Hepatocyte (in vitro differentiated cells): ENCODE results near the gene REEP5. TPM values are rescaled to one million over a fixed set of nuclear protein-coding genes. Genes with fewer than 3 reads are reported as not detected.

Experiments used
- DNase-seq: peaks from one replicate; pipeline ENCODE4 v3.0.0-alpha.2; 2016; ENCODE audit warnings: low spot score
- H2AFZ ChIP-seq: fragments of 200-600 bp; sonication (generic); 2 replicates; pipeline ENCODE4 v1.6.0; 2016; ENCODE audit warnings: antibody characterized with exemption, mild to moderate bottlenecking
- H3K27ac ChIP-seq: fragments of 200-600 bp; sonication (generic); 2 replicates; pipeline ENCODE4 v1.5.1; 2016; ENCODE audit warnings: mild to moderate bottlenecking
- H3K27me3 ChIP-seq: fragments of 200-600 bp; sonication (generic); 2 replicates; pipeline ENCODE4 v1.6.1; 2016
- H3K36me3 ChIP-seq: fragments of 200-600 bp; sonication (generic); replicated peaks from 2 replicates; pipeline ENCODE4 v1.5.1; 2016; ENCODE audit warnings: low read depth; ENCODE audit not compliant: insufficient read depth
- H3K4me1 ChIP-seq: fragments of 200-600 bp; sonication (generic); 2 replicates; pipeline ENCODE4 v1.5.1; 2016; ENCODE audit warnings: mild to moderate bottlenecking, moderate library complexity; ENCODE audit not compliant: insufficient read depth
- H3K4me2 ChIP-seq: fragments of 200-600 bp; sonication (generic); 2 replicates; pipeline ENCODE4 v1.6.0; 2016
- H3K4me3 ChIP-seq: fragments of 200-600 bp; sonication (generic); 2 replicates; pipeline ENCODE4 v1.5.1; 2016; ENCODE audit warnings: mild to moderate bottlenecking
- H3K79me2 ChIP-seq: fragments of 200-600 bp; sonication (generic); 2 replicates; pipeline ENCODE4 v1.6.0; 2017; ENCODE audit warnings: mild to moderate bottlenecking
- H3K9me2 ChIP-seq: fragments of 200-600 bp; sonication (generic); replicated peaks from 2 replicates; pipeline ENCODE4 v1.6.0; 2017; ENCODE audit warnings: mild to moderate bottlenecking; ENCODE audit not compliant: insufficient read depth
- H3K9me3 ChIP-seq: fragments of 200-600 bp; sonication (generic); 2 replicates; pipeline ENCODE4 v1.5.1; 2016; ENCODE audit warnings: low read depth, mild to moderate bottlenecking
- H4K20me1 ChIP-seq: fragments of 200-600 bp; sonication (generic); 2 replicates; pipeline ENCODE4 v1.6.0; 2016; ENCODE audit warnings: mild to moderate bottlenecking; ENCODE audit not compliant: insufficient read depth, poor library complexity, severe bottlenecking
- EZH2 ChIP-seq: fragments of 200-600 bp; sonication (generic); IDR thresholded peaks from 2 replicates; pipeline ENCODE4 v1.6.1; 2016; ENCODE audit warnings: antibody characterized with exemption, mild to moderate bottlenecking, borderline replicate concordance
- EZH2phosphoT487 ChIP-seq: fragments of 200-600 bp; sonication (generic); IDR thresholded peaks from one replicate; pipeline ENCODE4 v1.6.1; 2018; ENCODE audit warnings: antibody characterized with exemption, mild to moderate bottlenecking, low read depth, moderate library complexity; ENCODE audit not compliant: unreplicated experiment, severe bottlenecking
- WGBS: methylation state at CpG from one replicate; pipeline ENCODE4 v1.1.6; 2016; ENCODE audit warnings: low lambda C conversion rate; ENCODE audit errors: missing lambda C conversion rate; 5-methylcytosine and 5-hydroxymethylcytosine counted together
- polyA plus RNA-seq: library from polyadenylated mRNA; unstranded; fragments of >200 nt; fragmentation: Nextera tagmentation; extraction: Ambion mirVana; gene quantifications from 2 replicates; pipeline ENCODE4 v1.2.1, GENCODE V29; 2016
- total RNA-seq: library from RNA; depleted of rRNA; stranded (reverse); fragments of >200 nt; gene quantifications from 2 replicates; pipeline ENCODE4 v1.2.3, GENCODE V29; 2014
- TF ChIP-seq, protein P1 (sequence below): fragments of 200-600 bp; sonication (generic); IDR thresholded peaks from 2 replicates; pipeline ENCODE4 v1.5.1; 2016; ENCODE audit warnings: antibody characterized with exemption, mild to moderate bottlenecking; ENCODE audit not compliant: poor library complexity

The REEP5 gene
- total and polyA plus RNA-seq, 2 experiments from 2014 or later: 57.3 to 208 TPM

DNA sequence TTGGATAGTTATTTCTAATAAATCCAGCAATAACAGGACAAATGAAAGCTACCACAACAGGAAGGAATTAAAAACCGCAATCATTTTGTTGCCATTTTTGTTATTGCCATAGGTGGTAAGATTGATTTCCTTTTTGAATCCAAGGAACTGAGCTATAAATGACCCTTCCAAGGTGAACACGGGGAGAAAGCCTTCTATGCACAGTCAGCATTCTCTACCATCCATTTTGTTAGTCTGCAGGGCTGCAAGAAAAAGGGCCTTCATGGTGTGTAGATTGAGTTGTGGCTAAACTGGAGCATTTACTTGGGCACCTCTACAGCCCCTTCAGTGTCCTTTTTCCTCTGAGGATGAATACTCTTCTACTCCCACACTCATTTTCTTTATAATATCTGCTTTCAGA lies 18.6 kb upstream of the REEP5 start:
- no peaks in the 10 kb centered on the region for H4K20me1 ChIP-seq
- no peaks in the 10 kb centered on the region for H3K27me3 ChIP-seq
- 79% methylated on average over 2 of the region's 2 CpGs for WGBS
- no peak overlapping the region for H2AFZ ChIP-seq
- H3K4me3 ChIP-seq: no peak overlapping the region
- no peak overlapping the region for H3K27ac ChIP-seq
- no peaks in the 10 kb centered on the region for H3K36me3 ChIP-seq
- no peaks in the 10 kb centered on the region for H3K4me1 ChIP-seq
- no peaks in the 10 kb centered on the region for H3K9me3 ChIP-seq
- H3K4me2 ChIP-seq: no peak overlapping the region
- TF ChIP-seq, protein P1, sequence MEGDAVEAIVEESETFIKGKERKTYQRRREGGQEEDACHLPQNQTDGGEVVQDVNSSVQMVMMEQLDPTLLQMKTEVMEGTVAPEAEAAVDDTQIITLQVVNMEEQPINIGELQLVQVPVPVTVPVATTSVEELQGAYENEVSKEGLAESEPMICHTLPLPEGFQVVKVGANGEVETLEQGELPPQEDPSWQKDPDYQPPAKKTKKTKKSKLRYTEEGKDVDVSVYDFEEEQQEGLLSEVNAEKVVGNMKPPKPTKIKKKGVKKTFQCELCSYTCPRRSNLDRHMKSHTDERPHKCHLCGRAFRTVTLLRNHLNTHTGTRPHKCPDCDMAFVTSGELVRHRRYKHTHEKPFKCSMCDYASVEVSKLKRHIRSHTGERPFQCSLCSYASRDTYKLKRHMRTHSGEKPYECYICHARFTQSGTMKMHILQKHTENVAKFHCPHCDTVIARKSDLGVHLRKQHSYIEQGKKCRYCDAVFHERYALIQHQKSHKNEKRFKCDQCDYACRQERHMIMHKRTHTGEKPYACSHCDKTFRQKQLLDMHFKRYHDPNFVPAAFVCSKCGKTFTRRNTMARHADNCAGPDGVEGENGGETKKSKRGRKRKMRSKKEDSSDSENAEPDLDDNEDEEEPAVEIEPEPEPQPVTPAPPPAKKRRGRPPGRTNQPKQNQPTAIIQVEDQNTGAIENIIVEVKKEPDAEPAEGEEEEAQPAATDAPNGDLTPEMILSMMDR: no peak
- TF ChIP-seq EZH2 (no peak), EZH2phosphoT487 (no peak)
- DNase-seq: no peak
- H3K79me2 ChIP-seq: no peaks in the 10 kb centered on the region
- H3K9me2 ChIP-seq: no peaks in the 10 kb centered on the region

DNA sequence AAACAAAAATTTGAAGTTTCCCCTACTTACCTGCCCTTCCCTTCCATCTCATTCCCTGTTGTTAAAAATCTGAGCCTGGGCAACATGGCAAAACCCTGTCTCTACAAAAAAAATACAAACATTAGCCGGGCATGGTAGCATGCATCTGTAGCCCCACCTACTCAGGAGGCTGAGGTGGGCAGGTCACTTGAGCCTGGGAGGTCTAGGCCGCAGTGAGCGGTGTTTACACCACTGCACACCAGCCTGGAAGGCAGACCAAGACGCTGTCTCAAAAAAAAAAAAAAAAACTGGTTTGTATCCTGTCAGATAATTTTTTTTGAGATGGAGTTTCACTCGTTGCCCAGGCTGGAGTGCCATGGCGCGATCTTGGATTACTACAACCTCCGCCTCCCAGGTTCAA lies 16.3 kb upstream of the REEP5 start:
- no peaks in the 10 kb centered on the region for H4K20me1 ChIP-seq
- H3K27ac ChIP-seq: no peak overlapping the region
- no peak overlapping the region for H3K4me3 ChIP-seq
- H2AFZ ChIP-seq: no peak overlapping the region
- no peaks in the 10 kb centered on the region for H3K27me3 ChIP-seq
- DNase-seq: no peak
- H3K4me1 ChIP-seq: no peaks in the 10 kb centered on the region
- H3K9me2 ChIP-seq: no peaks in the 10 kb centered on the region
- H3K79me2 ChIP-seq: no peaks in the 10 kb centered on the region
- H3K36me3 ChIP-seq: no peaks in the 10 kb centered on the region
- H3K9me3 ChIP-seq: no peaks in the 10 kb centered on the region
- H3K4me2 ChIP-seq: no peak overlapping the region
- TF ChIP-seq, protein P1: no peak
- no peak for TF ChIP-seq EZH2phosphoT487
- TF ChIP-seq EZH2: no peak
- 91% methylated on average over 8 of the region's 8 CpGs for WGBS

DNA sequence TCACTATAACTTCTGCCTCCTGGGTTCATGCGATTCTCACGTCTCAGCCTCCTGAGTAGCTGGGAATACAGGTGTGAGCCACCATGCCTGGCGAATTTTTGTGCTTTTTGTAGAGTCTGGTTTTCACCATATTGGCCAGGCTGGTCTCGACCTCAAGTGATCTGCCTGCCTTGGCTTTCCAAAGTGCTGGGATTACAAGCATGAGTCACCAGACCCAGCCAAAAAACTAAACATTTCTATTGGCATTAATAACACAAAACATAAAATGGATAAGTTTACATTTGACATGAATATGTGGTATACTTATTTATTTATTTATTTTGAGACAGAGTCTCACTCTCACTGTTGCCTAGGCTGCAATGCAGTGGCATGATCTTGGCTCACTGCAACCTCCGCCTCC lies 13.6 kb upstream of the REEP5 start:
- H3K4me3 ChIP-seq: no peak overlapping the region
- no peaks in the 10 kb centered on the region for H3K4me1 ChIP-seq
- H3K27me3 ChIP-seq: no peaks in the 10 kb centered on the region
- TF ChIP-seq EZH2 (no peak), EZH2phosphoT487 (no peak)
- TF ChIP-seq, protein P1: no peak
- no peaks in the 10 kb centered on the region for H3K79me2 ChIP-seq
- no peaks in the 10 kb centered on the region for H3K9me3 ChIP-seq
- WGBS: 95% methylated on average over 5 of the region's 5 CpGs
- DNase-seq: no peak
- H2AFZ ChIP-seq: no peak overlapping the region
- no peak overlapping the region for H3K27ac ChIP-seq
- no peaks in the 10 kb centered on the region for H3K36me3 ChIP-seq
- H4K20me1 ChIP-seq: no peaks in the 10 kb centered on the region
- H3K4me2 ChIP-seq: no peak overlapping the region
- H3K9me2 ChIP-seq: no peaks in the 10 kb centered on the region

DNA sequence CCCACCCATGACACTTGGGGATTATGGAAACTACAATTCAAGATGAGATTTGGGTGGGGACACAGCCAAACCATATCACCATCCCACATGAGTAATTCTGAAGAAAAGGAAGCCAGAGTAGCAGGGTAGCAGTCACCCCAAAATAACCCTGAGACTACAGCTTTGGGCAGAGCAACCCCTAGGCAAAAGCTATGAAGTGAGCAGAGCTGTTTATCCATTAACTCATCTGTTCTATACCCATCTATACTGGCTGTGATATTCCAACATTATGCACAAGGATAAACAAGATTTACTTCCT lies 12.3 kb upstream of the REEP5 start:
- Histone ChIP-seq H3K27me3 (no peaks in the 10 kb centered on the region), H3K9me2 (no peaks in the 10 kb centered on the region), H3K9me3 (no peaks in the 10 kb centered on the region), H3K4me3 (no peak overlapping the region), H4K20me1 (no peaks in the 10 kb centered on the region), H3K4me1 (no peaks in the 10 kb centered on the region), H3K36me3 (no peaks in the 10 kb centered on the region), H3K27ac (no peak overlapping the region), H2AFZ (no peak overlapping the region), H3K4me2 (no peak overlapping the region), H3K79me2 (no peaks in the 10 kb centered on the region)
- TF ChIP-seq, protein P1: no peak
- TF ChIP-seq EZH2phosphoT487: no peak
- TF ChIP-seq EZH2: no peak
- no peak for DNase-seq
